IMR-90 (cell line): ENCODE measurements around the gene CPNE4.

ENCODE experiments used
- CTCF ChIP-seq: conservative IDR thresholded peaks from 2 replicates; pipeline ENCODE4 v1.5.1; 2012; ENCODE audit warnings: mild to moderate bottlenecking, low read depth, low read length, improper control_type of control experiment
- RAD21 ChIP-seq: IDR thresholded peaks from 2 replicates; pipeline ENCODE4 v1.6.1; 2012; ENCODE audit warnings: low read length, improper control_type of control experiment

- TF ChIP-seq CTCF (no peak), RAD21 (no peak)
These were observed 184.6 kb downstream of the CPNE4 start for GRCh38 chr3:131850223-131850622.
